Measurements from ENCODE around the gene ZNF813.

GRCh38 chr19:53537121-53537520 is 69.6 kb downstream of the ZNF813 start:
- TF ChIP-seq CTCF (IDR thresholded peaks at IDR 0.05; ENCODE audit: low read length), result no peak
- no peak for TF ChIP-seq EZH2phosphoT487 (IDR thresholded peaks at IDR 0.05; ENCODE audit: low read length)
- TF ChIP-seq EZH2 (optimal IDR thresholded peaks at IDR 0.05; ENCODE audit: low read depth, low read length), result no peak

Measured in MM.1S (cell line).